ENCODE measurements around the gene NFKBIA. TPM values are rescaled to one million over a fixed set of nuclear protein-coding genes. Genes with fewer than 3 reads are reported as not detected.

Gene NFKBIA
- total RNA-seq, 1 donor from 2014 or later, result 41.9 TPM

- peaks cover 9% of the 10 kb centered on the region for H3K4me1 Mint-ChIP-seq (ENCODE audit: unreplicated experiment)
- H3K27me3 Mint-ChIP-seq (ENCODE audit: unreplicated experiment), result peaks cover 1% of the 10 kb centered on the region
- no peak for DNase-seq (ENCODE audit: low spot score)
- no peak overlapping the region for H3K27ac Mint-ChIP-seq (ENCODE audit: unreplicated experiment)
- no peak overlapping the region for H3K4me3 Mint-ChIP-seq (ENCODE audit: unreplicated experiment)
- no peaks in the 10 kb centered on the region for H3K9me3 Mint-ChIP-seq (ENCODE audit: unreplicated experiment)
- no peak for TF ChIP-seq CTCF (IDR thresholded peaks at IDR 0.05; ENCODE audit: unreplicated experiment)
- no peaks in the 10 kb centered on the region for H3K36me3 Mint-ChIP-seq (ENCODE audit: low read depth, unreplicated experiment)
These were observed 13.8 kb downstream of the NFKBIA start for GRCh38 chr14:35390577-35391387.

GRCh38 chr14:35389315-35389667, 15.3 kb downstream of the NFKBIA start:
- TF ChIP-seq CTCF (IDR thresholded peaks at IDR 0.05; ENCODE audit: unreplicated experiment), result no peak
- Mint-ChIP-seq H3K4me1 (ENCODE audit: unreplicated experiment) (peaks cover 21% of the 10 kb centered on the region), H3K27me3 (ENCODE audit: unreplicated experiment) (peaks cover 2% of the 10 kb centered on the region), H3K4me3 (ENCODE audit: unreplicated experiment) (no peak overlapping the region), H3K27ac (ENCODE audit: unreplicated experiment) (no peak overlapping the region), H3K36me3 (ENCODE audit: low read depth, unreplicated experiment) (no peaks in the 10 kb centered on the region), H3K9me3 (ENCODE audit: unreplicated experiment) (no peaks in the 10 kb centered on the region)
- DNase-seq (ENCODE audit: low spot score), result no peak

- DNase-seq (ENCODE audit: low spot score), result no peak
- H3K27ac Mint-ChIP-seq (ENCODE audit: unreplicated experiment), result no peak overlapping the region
- H3K4me3 Mint-ChIP-seq (ENCODE audit: unreplicated experiment), result no peak overlapping the region
- H3K4me1 Mint-ChIP-seq (ENCODE audit: unreplicated experiment), result peaks cover 21% of the 10 kb centered on the region
- no peaks in the 10 kb centered on the region for H3K36me3 Mint-ChIP-seq (ENCODE audit: low read depth, unreplicated experiment)
- peaks cover 2% of the 10 kb centered on the region for H3K27me3 Mint-ChIP-seq (ENCODE audit: unreplicated experiment)
- no peak for TF ChIP-seq CTCF (IDR thresholded peaks at IDR 0.05; ENCODE audit: unreplicated experiment)
- H3K9me3 Mint-ChIP-seq (ENCODE audit: unreplicated experiment), result no peaks in the 10 kb centered on the region
These were observed 15.8 kb downstream of the NFKBIA start for GRCh38 chr14:35388656-35389314.

- Mint-ChIP-seq H3K9me3 (ENCODE audit: unreplicated experiment) (no peaks in the 10 kb centered on the region), H3K4me1 (ENCODE audit: unreplicated experiment) (peaks cover 27% of the 10 kb centered on the region), H3K27me3 (ENCODE audit: unreplicated experiment) (peaks cover 3% of the 10 kb centered on the region), H3K27ac (ENCODE audit: unreplicated experiment) (no peak overlapping the region), H3K4me3 (ENCODE audit: unreplicated experiment) (no peak overlapping the region), H3K36me3 (ENCODE audit: low read depth, unreplicated experiment) (no peaks in the 10 kb centered on the region)
- TF ChIP-seq CTCF (IDR thresholded peaks at IDR 0.05; ENCODE audit: unreplicated experiment), result no peak
- no peak for DNase-seq (ENCODE audit: low spot score)
These were observed 16.6 kb downstream of the NFKBIA start for GRCh38 chr14:35387713-35388579.

All from endothelial cell (in vitro differentiated cells).